H9 (cell line): ENCODE measurements around the gene PPP1R13L. TPM values are rescaled to one million over a fixed set of nuclear protein-coding genes. Genes with fewer than 3 reads are reported as not detected.

ENCODE experiments used
- DNase-seq: peaks from one replicate; pipeline ENCODE4 v3.0.0-alpha.2; 2017
- H2AFZ ChIP-seq: one replicate; pipeline ENCODE4 v1.6.1; 2013; ENCODE audit warnings: mild to moderate bottlenecking, low read length, control low read depth, moderate library complexity
- H2AK5ac ChIP-seq: 2 replicates; pipeline ENCODE4 v1.6.1; 2013; ENCODE audit warnings: low read length, control low read depth, mixed read lengths; ENCODE audit not compliant: insufficient read length
- H2BK120ac ChIP-seq: one replicate; pipeline ENCODE4 v1.6.1; 2013; ENCODE audit warnings: low read depth, mild to moderate bottlenecking, low read length, control low read depth, inconsistent platforms; ENCODE audit not compliant: poor library complexity, severe bottlenecking
- H2BK12ac ChIP-seq: 2 replicates; pipeline ENCODE4 v1.6.1; 2013; ENCODE audit warnings: low read length, control low read depth, mixed read lengths, low read depth; ENCODE audit not compliant: insufficient read length
- H2BK15ac ChIP-seq: 2 replicates; pipeline ENCODE4 v1.6.1; 2013; ENCODE audit warnings: low read depth, low read length, control low read depth
- H2BK20ac ChIP-seq: one replicate; pipeline ENCODE4 v1.6.1; 2013; ENCODE audit warnings: low read depth, mild to moderate bottlenecking, low read length, control low read depth, inconsistent platforms; ENCODE audit not compliant: poor library complexity, severe bottlenecking
- H2BK5ac ChIP-seq: 2 replicates; pipeline ENCODE4 v1.6.1; 2013; ENCODE audit warnings: low read length, control low read depth, mixed read lengths; ENCODE audit not compliant: insufficient read length
- H3K14ac ChIP-seq: 2 replicates; pipeline ENCODE4 v1.6.1; 2013; ENCODE audit warnings: low read length, control low read depth; ENCODE audit not compliant: insufficient read depth
- H3K18ac ChIP-seq: 2 replicates; pipeline ENCODE4 v1.6.1; 2013; ENCODE audit warnings: low read depth, mild to moderate bottlenecking, mixed read lengths, low read length, control low read depth; ENCODE audit not compliant: insufficient read length
- H3K23ac ChIP-seq: 2 replicates; pipeline ENCODE4 v1.6.1; 2013; ENCODE audit warnings: low read length, control low read depth, mixed read lengths, low read depth; ENCODE audit not compliant: insufficient read length
- H3K23me2 ChIP-seq: 2 replicates; pipeline ENCODE4 v1.6.1; 2013; ENCODE audit warnings: low read depth, mild to moderate bottlenecking, mixed read lengths, low read length, control low read depth; ENCODE audit not compliant: insufficient read length, poor library complexity, severe bottlenecking
- H3K27ac ChIP-seq: 2 replicates; pipeline ENCODE4 v1.5.1; 2013; ENCODE audit warnings: low read length, control low read depth, mixed read lengths, low read depth; ENCODE audit not compliant: insufficient read length
- H3K27me3 ChIP-seq: 2 replicates; pipeline ENCODE4 v1.6.1; 2013; ENCODE audit warnings: low read length, control low read depth, inconsistent platforms; ENCODE audit not compliant: insufficient read depth
- H3K4ac ChIP-seq: 2 replicates; pipeline ENCODE4 v1.6.1; 2013; ENCODE audit warnings: low read depth, mild to moderate bottlenecking, control low read depth, inconsistent platforms, low read length, moderate library complexity
- H3K4me1 ChIP-seq: 2 replicates; pipeline ENCODE4 v1.6.1; 2013; ENCODE audit warnings: low read length, control low read depth, inconsistent platforms; ENCODE audit not compliant: insufficient read depth
- H3K4me2 ChIP-seq: 2 replicates; pipeline ENCODE4 v1.6.1; 2013; ENCODE audit warnings: low read length, control low read depth, mixed read lengths; ENCODE audit not compliant: insufficient read length, insufficient read depth
- H3K56ac ChIP-seq: 2 replicates; pipeline ENCODE4 v1.6.1; 2013; ENCODE audit warnings: low read depth, mild to moderate bottlenecking, mixed read lengths, low read length, control low read depth; ENCODE audit not compliant: insufficient read length
- H3K79me1 ChIP-seq: 2 replicates; pipeline ENCODE4 v1.6.1; 2013; ENCODE audit warnings: low read depth, mild to moderate bottlenecking, moderate library complexity, low read length, control low read depth, inconsistent platforms; ENCODE audit not compliant: insufficient read depth, poor library complexity, severe bottlenecking
- H3K79me2 ChIP-seq: 2 replicates; pipeline ENCODE4 v1.6.1; 2013; ENCODE audit warnings: low read length, control low read depth, inconsistent platforms; ENCODE audit not compliant: insufficient read depth
- H3K9ac ChIP-seq: 2 replicates; pipeline ENCODE4 v1.6.1; 2013; ENCODE audit warnings: low read length, control low read depth, mixed read lengths; ENCODE audit not compliant: insufficient read length; ENCODE audit errors: extremely low read depth
- H3K9me3 ChIP-seq: one replicate; pipeline ENCODE4 v1.6.1; 2013; ENCODE audit warnings: low read depth, low read length, inconsistent platforms; ENCODE audit not compliant: control insufficient read depth
- H3T11ph ChIP-seq: one replicate; pipeline ENCODE4 v1.6.1; 2013; ENCODE audit warnings: mild to moderate bottlenecking, low read length, control low read depth, inconsistent platforms
- H4K20me1 ChIP-seq: one replicate; pipeline ENCODE4 v1.6.1; 2013; ENCODE audit not compliant: control insufficient read depth, insufficient read length, insufficient read depth
- H4K5ac ChIP-seq: 2 replicates; pipeline ENCODE4 v1.6.1; 2013; ENCODE audit warnings: low read depth, mild to moderate bottlenecking, mixed read lengths, low read length, control low read depth; ENCODE audit not compliant: insufficient read length
- H4K8ac ChIP-seq: replicated peaks from 2 replicates; pipeline ENCODE4 v1.6.1; 2013; ENCODE audit warnings: low read length, control low read depth, mixed read lengths, low read depth; ENCODE audit not compliant: insufficient read length
- H4K91ac ChIP-seq: 2 replicates; pipeline ENCODE4 v1.6.1; 2013; ENCODE audit warnings: low read depth, mild to moderate bottlenecking, moderate library complexity, mixed read lengths, low read length, control low read depth; ENCODE audit not compliant: insufficient read length
- H3K27ac Mint-ChIP-seq, 3 experiments: 2 replicates in 2 of 3; 3 replicates in 1 of 3; pipeline ENCODE4 v1.8.0; 2020 to 2021; ENCODE audit warnings: mixed read lengths in 3 of 3, mild to moderate bottlenecking in 1 of 3, moderate library complexity in 1 of 3
- H3K27me3 Mint-ChIP-seq: 2 replicates; pipeline ENCODE4 v1.8.0; 2021; ENCODE audit warnings: low read depth, mild to moderate bottlenecking, moderate library complexity, mixed read lengths
- H3K36me3 Mint-ChIP-seq, 3 experiments: 2 replicates in 2 of 3; 3 replicates in 1 of 3; pipeline ENCODE4 v1.8.0; 2020 to 2021; ENCODE audit warnings: low read depth in 3 of 3, mixed read lengths in 3 of 3; ENCODE audit not compliant: insufficient read depth in 1 of 3
- H3K4me1 Mint-ChIP-seq, 2 experiments: 2 replicates each; pipeline ENCODE4 v1.8.0; 2020; ENCODE audit warnings: mixed read lengths in 2 of 2
- H3K4me3 Mint-ChIP-seq, 2 experiments: 2 replicates in 1 of 2; 3 replicates in 1 of 2; pipeline ENCODE4 v1.8.0; 2020 to 2021; ENCODE audit warnings: mild to moderate bottlenecking in 2 of 2, mixed read lengths in 2 of 2, moderate library complexity in 1 of 2
- H3K9me3 Mint-ChIP-seq, 2 experiments: 2 replicates in 1 of 2; 3 replicates in 1 of 2; pipeline ENCODE4 v1.8.0; 2020; ENCODE audit warnings: mild to moderate bottlenecking in 2 of 2, mixed read lengths in 2 of 2, moderate library complexity in 1 of 2
- WGBS: extraction: QIAGEN DNeasy Blood & Tissue Kit; methylation state at CpG from one replicate; pipeline ENCODE4 v1.1.7; 2013; ENCODE audit warnings: missing lambda C conversion rate, low lambda C conversion rate, mixed read lengths; ENCODE audit not compliant: insufficient read length; ENCODE audit errors: extremely low coverage; 5-methylcytosine and 5-hydroxymethylcytosine counted together
- total RNA-seq: library from RNA; stranded (reverse); gene quantifications from 2 replicates; pipeline ENCODE4 v1.2.1, GENCODE V29; 2021
- TF ChIP-seq, protein P1 (sequence below): fragments of 200-600 bp; sonication (generic); conservative IDR thresholded peaks from 3 replicates; pipeline ENCODE4 v1.8.0; 2021; ENCODE audit warnings: antibody characterized with exemption, mild to moderate bottlenecking

PPP1R13L gene
- total RNA-seq, 1 experiment from 2014 or later = 42.6 TPM

GRCh38 chr19:45444318-45445041 is 39.6 kb upstream of the PPP1R13L start:
- H3K4me1 ChIP-seq = peaks cover 2% of the 10 kb centered on the region; the same call in 1 of the 2 replicates
- no peaks in the 10 kb centered on the region for H3K79me2 ChIP-seq
- H2BK120ac ChIP-seq = no peak overlapping the region
- peak; percentile 95 for DNase-seq
- Mint-ChIP-seq H3K36me3 (no peaks in the 10 kb centered on the region), H3K27ac (peak overlapping the region; percentile 81 to 97 (median 88)), H3K4me1 (peaks cover 26 to 35% of the 10 kb centered on the region in 2 experiments), H3K4me3 (peak overlapping the region; percentile 77 to 94), H3K9me3 (peaks cover 0 to 3% of the 10 kb centered on the region in 2 experiments; a peak in 1 of 5 replicates), H3K27me3 (peaks cover 13% of the 10 kb centered on the region)
- H3K4ac ChIP-seq = no peak overlapping the region; the same call in 1 of the 2 replicates
- no peak overlapping the region for H4K5ac ChIP-seq
- H2BK12ac ChIP-seq = peak overlapping the region; percentile 72
- H3K14ac ChIP-seq = peak overlapping the region; percentile 89; the same call in 1 of the 2 replicates
- peaks cover 10% of the 10 kb centered on the region for H3K23me2 ChIP-seq
- peak overlapping the region; percentile 83 for H3K18ac ChIP-seq
- no peak overlapping the region for H2BK15ac ChIP-seq
- H4K20me1 ChIP-seq = no peaks in the 10 kb centered on the region
- no peaks in the 10 kb centered on the region for H3K27me3 ChIP-seq
- WGBS = no CpG with 5 or more reads among the region's 47 CpGs
- peak overlapping the region; percentile 2 for H3K9ac ChIP-seq
- TF ChIP-seq, protein P1, sequence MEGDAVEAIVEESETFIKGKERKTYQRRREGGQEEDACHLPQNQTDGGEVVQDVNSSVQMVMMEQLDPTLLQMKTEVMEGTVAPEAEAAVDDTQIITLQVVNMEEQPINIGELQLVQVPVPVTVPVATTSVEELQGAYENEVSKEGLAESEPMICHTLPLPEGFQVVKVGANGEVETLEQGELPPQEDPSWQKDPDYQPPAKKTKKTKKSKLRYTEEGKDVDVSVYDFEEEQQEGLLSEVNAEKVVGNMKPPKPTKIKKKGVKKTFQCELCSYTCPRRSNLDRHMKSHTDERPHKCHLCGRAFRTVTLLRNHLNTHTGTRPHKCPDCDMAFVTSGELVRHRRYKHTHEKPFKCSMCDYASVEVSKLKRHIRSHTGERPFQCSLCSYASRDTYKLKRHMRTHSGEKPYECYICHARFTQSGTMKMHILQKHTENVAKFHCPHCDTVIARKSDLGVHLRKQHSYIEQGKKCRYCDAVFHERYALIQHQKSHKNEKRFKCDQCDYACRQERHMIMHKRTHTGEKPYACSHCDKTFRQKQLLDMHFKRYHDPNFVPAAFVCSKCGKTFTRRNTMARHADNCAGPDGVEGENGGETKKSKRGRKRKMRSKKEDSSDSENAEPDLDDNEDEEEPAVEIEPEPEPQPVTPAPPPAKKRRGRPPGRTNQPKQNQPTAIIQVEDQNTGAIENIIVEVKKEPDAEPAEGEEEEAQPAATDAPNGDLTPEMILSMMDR = no peak
- no peaks in the 10 kb centered on the region for H3K9me3 ChIP-seq
- peak overlapping the region; percentile 36 for H4K91ac ChIP-seq
- H3K79me1 ChIP-seq = no peaks in the 10 kb centered on the region
- H2BK20ac ChIP-seq = no peak overlapping the region
- H4K8ac ChIP-seq = no peak overlapping the region
- no peak overlapping the region for H3K23ac ChIP-seq
- H3K4me2 ChIP-seq = peak overlapping the region; percentile 76
- no peak overlapping the region for H2BK5ac ChIP-seq
- H3K56ac ChIP-seq = no peak overlapping the region
- no peak overlapping the region for H2AK5ac ChIP-seq
- no peak overlapping the region for H3T11ph ChIP-seq
- H3K27ac ChIP-seq = no peak overlapping the region
- no peak overlapping the region for H2AFZ ChIP-seq
